HFFc6 (cell line): Measurements from ENCODE around the gene C5AR2. TPM values are rescaled to one million over a fixed set of nuclear protein-coding genes. Genes with fewer than 3 reads are reported as not detected.

Experiments used
- DNase-seq: peaks from one replicate; pipeline ENCODE4 v3.0.0-alpha.2; 2018
- H3K27ac Mint-ChIP-seq: 2 replicates; pipeline ENCODE4 v1.8.0; 2020; ENCODE audit warnings: mild to moderate bottlenecking, mixed read lengths
- H3K27me3 Mint-ChIP-seq: 2 replicates; pipeline ENCODE4 v1.8.0; 2021; ENCODE audit warnings: mild to moderate bottlenecking, moderate library complexity, mixed read lengths; ENCODE audit not compliant: insufficient read depth
- H3K36me3 Mint-ChIP-seq: 2 replicates; pipeline ENCODE4 v1.8.0; 2021; ENCODE audit warnings: low read depth, mixed read lengths
- H3K4me1 Mint-ChIP-seq: 2 replicates; pipeline ENCODE4 v1.8.0; 2020; ENCODE audit warnings: low read depth, mixed read lengths
- H3K4me3 Mint-ChIP-seq: 2 replicates; pipeline ENCODE4 v1.8.0; 2020; ENCODE audit warnings: mild to moderate bottlenecking, moderate library complexity, mixed read lengths
- H3K9me3 Mint-ChIP-seq: 2 replicates; pipeline ENCODE4 v1.8.0; 2020; ENCODE audit warnings: mild to moderate bottlenecking, mixed read lengths
- total RNA-seq, 6 experiments: library from RNA; stranded (reverse); fragmentation: NEBNext Ultra II Directional; extraction: Animal tissue kit (Norgen Biotek cat#: 25700); gene quantifications; 2 replicates in 1 of 6; 3 replicates in 5 of 6; pipeline ENCODE4 v1.2.3, GENCODE V29; 2021
- TF ChIP-seq, protein P1 (sequence below): fragments of 200-600 bp; sonication (generic); IDR thresholded peaks from 2 replicates; pipeline ENCODE4 v1.5.0; 2021; ENCODE audit warnings: antibody characterized with exemption, mild to moderate bottlenecking

The C5AR2 gene
- total RNA-seq, 6 experiments from 2014 or later: 0.03 to 0.14 (median 0.05) TPM; not detected in 2

DNA sequence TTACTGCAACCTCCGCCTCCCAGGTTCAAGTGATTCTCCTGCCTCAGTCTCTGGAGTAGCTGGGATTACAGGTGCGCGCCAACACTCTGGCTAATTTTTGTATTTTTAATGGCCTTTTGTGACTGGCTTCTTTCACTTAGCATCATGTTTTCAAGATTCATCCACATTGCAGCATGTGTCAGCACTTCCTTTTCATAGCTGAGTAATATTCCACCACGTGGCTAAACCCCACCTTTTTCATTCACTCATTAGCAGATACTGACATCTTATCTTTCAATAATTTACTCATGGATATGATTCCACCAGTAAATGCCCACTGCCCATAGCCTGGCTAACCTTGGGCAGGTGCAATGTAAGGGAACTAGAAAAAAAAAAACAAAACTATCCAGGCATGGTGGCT lies 15.5 kb upstream of the C5AR2 start:
- no peak overlapping the region for H3K4me3 Mint-ChIP-seq
- TF ChIP-seq, protein P1, sequence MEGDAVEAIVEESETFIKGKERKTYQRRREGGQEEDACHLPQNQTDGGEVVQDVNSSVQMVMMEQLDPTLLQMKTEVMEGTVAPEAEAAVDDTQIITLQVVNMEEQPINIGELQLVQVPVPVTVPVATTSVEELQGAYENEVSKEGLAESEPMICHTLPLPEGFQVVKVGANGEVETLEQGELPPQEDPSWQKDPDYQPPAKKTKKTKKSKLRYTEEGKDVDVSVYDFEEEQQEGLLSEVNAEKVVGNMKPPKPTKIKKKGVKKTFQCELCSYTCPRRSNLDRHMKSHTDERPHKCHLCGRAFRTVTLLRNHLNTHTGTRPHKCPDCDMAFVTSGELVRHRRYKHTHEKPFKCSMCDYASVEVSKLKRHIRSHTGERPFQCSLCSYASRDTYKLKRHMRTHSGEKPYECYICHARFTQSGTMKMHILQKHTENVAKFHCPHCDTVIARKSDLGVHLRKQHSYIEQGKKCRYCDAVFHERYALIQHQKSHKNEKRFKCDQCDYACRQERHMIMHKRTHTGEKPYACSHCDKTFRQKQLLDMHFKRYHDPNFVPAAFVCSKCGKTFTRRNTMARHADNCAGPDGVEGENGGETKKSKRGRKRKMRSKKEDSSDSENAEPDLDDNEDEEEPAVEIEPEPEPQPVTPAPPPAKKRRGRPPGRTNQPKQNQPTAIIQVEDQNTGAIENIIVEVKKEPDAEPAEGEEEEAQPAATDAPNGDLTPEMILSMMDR: no peak
- H3K27me3 Mint-ChIP-seq: peaks cover 4% of the 10 kb centered on the region
- H3K36me3 Mint-ChIP-seq: 0 out of 2 replicates have a peak, but pooled peaks cover 4% of the 10 kb centered on the region
- peaks cover 17% of the 10 kb centered on the region for H3K4me1 Mint-ChIP-seq
- H3K9me3 Mint-ChIP-seq: no peaks in the 10 kb centered on the region; the same call in 1 of the 2 replicates
- H3K27ac Mint-ChIP-seq: no peak overlapping the region
- no peak for DNase-seq

DNA sequence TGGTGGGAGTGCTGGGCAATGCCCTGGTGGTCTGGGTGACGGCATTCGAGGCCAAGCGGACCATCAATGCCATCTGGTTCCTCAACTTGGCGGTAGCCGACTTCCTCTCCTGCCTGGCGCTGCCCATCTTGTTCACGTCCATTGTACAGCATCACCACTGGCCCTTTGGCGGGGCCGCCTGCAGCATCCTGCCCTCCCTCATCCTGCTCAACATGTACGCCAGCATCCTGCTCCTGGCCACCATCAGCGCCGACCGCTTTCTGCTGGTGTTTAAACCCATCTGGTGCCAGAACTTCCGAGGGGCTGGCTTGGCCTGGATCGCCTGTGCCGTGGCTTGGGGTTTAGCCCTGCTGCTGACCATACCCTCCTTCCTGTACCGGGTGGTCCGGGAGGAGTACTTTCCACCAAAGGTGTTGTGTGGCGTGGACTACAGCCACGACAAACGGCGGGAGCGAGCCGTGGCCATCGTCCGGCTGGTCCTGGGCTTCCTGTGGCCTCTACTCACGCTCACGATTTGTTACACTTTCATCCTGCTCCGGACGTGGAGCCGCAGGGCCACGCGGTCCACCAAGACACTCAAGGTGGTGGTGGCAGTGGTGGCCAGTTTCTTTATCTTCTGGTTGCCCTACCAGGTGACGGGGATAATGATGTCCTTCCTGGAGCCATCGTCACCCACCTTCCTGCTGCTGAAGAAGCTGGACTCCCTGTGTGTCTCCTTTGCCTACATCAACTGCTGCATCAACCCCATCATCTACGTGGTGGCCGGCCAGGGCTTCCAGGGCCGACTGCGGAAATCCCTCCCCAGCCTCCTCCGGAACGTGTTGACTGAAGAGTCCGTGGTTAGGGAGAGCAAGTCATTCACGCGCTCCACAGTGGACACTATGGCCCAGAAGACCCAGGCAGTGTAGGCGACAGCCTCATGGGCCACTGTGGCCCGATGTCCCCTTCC lies 11.8 kb upstream of the C5AR2 start:
- Mint-ChIP-seq H3K36me3 (0 out of 2 replicates have a peak, but pooled peaks cover 1% of the 10 kb centered on the region), H3K27ac (no peak overlapping the region), H3K27me3 (peaks cover 14% of the 10 kb centered on the region), H3K4me1 (peaks cover 18% of the 10 kb centered on the region), H3K4me3 (no peak overlapping the region), H3K9me3 (no peaks in the 10 kb centered on the region; the same call in 1 of the 2 replicates)
- no peak for DNase-seq
- TF ChIP-seq, protein P1: no peak

DNA sequence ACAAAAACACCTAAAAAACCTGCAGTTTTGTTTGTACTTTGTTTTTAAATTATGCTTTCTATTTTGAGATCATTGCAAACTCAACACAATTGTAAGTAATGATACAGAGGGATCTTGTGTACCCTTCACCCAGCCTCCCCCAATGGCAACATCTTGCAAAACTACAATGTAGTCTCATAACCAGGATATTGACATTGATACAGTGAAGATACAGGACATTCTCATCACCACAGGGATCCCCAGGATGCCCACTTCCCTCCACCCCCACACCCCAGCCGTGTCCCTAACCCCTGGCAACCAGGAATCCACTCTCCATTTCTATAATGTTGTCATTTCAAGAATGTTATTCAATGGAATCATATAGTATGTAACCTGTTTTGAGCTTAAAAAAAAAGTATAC lies 10.3 kb upstream of the C5AR2 start:
- TF ChIP-seq, protein P1: no peak
- no peak for DNase-seq
- peaks cover 5% of the 10 kb centered on the region; the same call in 1 of the 2 replicates for H3K4me1 Mint-ChIP-seq
- H3K4me3 Mint-ChIP-seq: no peak overlapping the region
- peaks cover 12% of the 10 kb centered on the region for H3K27me3 Mint-ChIP-seq
- no peaks in the 10 kb centered on the region for H3K9me3 Mint-ChIP-seq
- H3K36me3 Mint-ChIP-seq: no peaks in the 10 kb centered on the region
- H3K27ac Mint-ChIP-seq: no peak overlapping the region

DNA sequence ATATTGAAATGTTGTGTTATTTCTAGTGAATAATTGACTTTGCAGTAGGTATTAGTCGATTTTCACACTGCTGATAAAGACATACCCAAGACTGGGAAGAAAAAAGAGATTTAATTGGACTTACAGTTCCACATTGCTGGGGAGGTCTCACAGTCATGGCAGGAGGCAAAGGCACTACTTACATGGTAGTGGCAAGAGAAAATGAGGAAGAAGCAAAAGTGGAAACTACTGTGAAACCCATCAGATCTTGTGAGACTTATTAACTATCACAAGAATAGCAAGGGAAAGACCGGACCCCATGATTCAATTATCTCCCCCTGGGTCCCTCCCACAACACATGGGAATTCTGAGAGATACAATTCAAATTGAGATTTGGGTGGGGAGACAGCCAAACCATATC lies 9.9 kb upstream of the C5AR2 start:
- no peak overlapping the region for H3K27ac Mint-ChIP-seq
- no peaks in the 10 kb centered on the region for H3K9me3 Mint-ChIP-seq
- TF ChIP-seq, protein P1: no peak
- H3K27me3 Mint-ChIP-seq: peaks cover 12% of the 10 kb centered on the region
- no peaks in the 10 kb centered on the region for H3K36me3 Mint-ChIP-seq
- H3K4me1 Mint-ChIP-seq: peaks cover 5% of the 10 kb centered on the region; the same call in 1 of the 2 replicates
- H3K4me3 Mint-ChIP-seq: no peak overlapping the region
- DNase-seq: no peak

DNA sequence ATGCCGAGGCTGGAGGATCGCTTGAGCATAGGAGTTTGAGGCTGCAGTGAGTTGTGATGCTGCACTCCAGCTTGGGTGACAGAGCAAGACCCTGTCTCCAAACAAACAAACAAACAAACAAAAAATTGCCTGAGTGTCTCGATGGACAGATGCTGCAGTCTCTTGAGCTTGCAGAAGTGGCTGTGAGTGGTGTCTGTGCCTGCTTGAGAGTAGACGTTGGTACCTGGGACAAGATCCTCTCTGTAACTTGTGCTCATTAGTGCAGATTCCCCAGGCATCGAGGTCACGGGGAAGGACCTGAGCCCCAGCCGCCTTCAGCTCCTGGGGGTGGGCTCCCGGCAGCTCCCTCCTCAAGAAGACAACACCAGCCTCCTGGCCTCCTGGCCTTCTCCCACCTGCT lies 8.6 kb upstream of the C5AR2 start:
- H3K36me3 Mint-ChIP-seq: no peaks in the 10 kb centered on the region
- TF ChIP-seq, protein P1: no peak
- no peaks in the 10 kb centered on the region for H3K9me3 Mint-ChIP-seq
- no peak for DNase-seq
- peaks cover 15% of the 10 kb centered on the region for H3K27me3 Mint-ChIP-seq
- peaks cover 5% of the 10 kb centered on the region; the same call in 1 of the 2 replicates for H3K4me1 Mint-ChIP-seq
- no peak overlapping the region for H3K4me3 Mint-ChIP-seq
- no peak overlapping the region for H3K27ac Mint-ChIP-seq
